Globus pallidus (tissue), 1 donor: ENCODE results near the gene WNT7B.

Experiments
- DNase-seq: peaks from one replicate; pipeline ENCODE4 v3.0.0-alpha.2; 2015; ENCODE audit warnings: low spot score

The WNT7B gene

GRCh38 chr22:45906946-45907345 is 70.0 kb downstream of the WNT7B start:
- no peak for DNase-seq

DNA sequence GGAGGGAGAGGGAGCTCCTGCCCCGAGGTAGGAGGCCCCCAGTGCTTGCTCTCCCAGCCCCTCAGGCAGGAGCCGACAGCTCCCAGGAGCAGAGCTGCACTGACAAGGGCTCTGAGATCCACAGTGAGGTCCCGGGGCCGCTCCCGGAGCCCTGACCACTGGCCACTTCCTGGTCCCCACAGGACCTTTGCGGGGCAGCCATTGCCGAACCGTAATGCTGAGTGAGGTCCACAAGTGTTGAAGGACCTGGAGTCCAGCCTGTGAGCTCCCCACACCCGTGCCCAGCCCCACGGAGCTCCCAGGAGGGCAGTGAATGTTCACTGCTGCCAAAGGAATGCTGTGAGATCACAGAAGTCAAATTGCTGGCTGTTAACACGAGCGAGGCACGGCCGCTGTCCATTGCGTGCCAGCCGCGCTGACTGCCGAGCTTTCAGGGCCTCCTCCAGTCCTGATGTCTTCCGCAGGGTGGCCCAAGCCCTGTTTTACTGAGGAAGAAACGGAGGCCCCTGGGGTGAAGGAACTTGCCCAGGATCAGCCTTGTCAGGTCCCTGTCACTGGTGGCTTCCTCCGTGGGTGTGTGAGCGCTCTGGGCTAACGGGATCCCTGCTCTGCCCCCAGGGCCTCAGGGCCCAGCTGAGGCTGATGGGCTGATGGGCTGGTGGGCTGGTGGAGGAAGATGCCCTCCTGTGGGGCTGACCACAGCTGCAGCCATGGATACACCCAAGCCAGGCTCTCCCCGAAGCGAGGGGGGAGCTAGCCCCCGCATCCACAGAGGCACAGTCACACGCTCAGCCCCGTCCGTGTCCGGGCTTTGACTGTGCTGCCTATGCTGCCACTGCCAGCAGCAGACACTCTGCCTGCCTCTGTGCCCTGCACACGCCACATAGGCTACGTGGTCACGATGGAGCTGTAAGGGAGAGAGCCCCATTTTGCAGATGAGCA is 70.8 kb downstream of the WNT7B start:
- no peak for DNase-seq

DNA sequence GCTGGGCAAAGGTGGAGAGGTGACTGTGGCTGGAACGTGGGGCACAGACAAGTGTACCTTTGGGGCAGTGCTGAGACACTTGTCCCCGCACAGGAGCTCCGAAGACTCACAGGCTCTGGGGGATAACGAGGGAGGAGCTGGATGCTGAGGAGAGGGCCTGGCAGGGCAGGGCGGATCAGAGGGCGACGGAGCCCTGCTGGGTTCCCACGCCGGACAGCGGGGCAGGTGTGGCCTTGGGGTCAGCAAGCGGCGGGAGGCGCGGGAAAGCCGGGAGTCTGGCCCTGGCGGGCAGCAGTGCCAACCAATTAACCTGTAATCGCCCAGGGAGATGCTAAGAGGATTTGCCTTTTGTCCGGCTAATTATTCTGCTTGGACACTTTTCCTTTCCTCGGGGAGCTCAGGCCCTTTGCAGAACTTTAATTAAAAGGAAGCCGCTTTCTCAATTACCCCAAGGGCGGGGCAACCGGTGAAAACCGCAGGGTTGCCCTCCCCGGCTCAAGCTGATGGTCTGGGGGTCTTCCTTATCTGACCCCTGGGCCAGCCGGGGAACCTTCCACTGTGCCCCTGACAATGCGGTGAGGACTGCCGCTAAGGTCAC is 71.5 kb downstream of the WNT7B start:
- no peak for DNase-seq

DNA sequence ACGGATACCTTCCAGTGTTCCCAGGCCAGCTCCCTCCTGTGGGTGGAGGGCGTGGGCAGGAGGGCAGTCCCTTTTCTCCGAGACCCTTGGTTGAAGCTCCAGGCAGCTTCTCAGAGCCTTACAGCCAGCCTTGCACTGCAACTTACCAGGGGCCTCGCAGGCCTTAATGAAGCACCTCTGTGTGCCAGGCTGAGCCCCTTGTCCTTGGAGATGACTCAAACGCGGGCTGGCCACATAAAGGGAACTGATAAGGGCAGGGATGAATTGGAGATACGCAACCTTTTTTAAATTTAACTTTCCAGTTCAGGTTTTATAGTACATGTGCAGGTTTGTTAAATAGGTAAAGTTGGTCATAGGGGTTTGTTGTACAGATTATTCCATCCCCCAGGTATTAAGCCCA is 72.7 kb downstream of the WNT7B start:
- DNase-seq, result no peak

DNA sequence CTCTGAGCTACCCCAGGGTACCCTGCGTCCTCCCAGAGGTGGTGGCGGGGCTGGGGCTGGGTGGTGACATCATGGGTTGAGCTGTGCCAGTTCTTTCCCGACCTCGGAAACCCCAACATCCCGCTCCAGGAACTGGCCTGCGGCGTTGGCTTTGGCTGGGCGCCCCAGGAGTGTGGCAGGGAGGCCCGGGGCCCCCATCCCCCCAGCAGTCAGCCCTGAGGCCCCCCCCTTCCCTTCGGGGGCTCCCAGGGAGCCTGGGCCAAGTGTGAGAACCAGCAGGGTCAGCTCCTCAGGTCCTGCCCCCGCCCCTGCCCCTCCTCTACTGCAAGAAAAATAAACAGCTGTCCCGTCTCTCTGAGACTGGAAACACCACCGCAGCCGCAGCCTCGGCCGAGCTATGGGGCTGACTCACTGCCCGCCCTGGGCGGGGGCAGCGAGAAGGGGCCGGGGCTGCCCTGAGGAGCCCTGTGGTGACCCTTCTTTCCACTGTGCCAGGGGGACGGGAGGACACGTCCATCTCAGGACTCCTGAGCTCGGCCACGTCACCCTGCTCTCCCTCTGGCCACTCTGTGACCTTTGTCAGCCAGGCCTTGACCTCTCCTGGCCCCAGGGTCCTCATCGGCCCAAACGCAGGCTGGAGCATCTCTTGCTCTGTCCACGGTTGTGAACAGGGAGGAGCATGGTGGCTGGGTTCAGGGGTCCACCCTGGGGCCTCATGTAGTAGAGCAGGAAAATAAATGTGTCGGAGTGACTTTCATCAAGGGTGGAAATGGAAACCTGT is 73.4 kb downstream of the WNT7B start:
- no peak for DNase-seq

GRCh38 chr22:45897736-45898135 is 79.2 kb downstream of the WNT7B start:
- DNase-seq, result no peak

GRCh38 chr22:45896964-45897538 is 79.9 kb downstream of the WNT7B start:
- DNase-seq, result no peak

GRCh38 chr22:45896153-45896951 is 80.6 kb downstream of the WNT7B start:
- DNase-seq, result no peak

DNA sequence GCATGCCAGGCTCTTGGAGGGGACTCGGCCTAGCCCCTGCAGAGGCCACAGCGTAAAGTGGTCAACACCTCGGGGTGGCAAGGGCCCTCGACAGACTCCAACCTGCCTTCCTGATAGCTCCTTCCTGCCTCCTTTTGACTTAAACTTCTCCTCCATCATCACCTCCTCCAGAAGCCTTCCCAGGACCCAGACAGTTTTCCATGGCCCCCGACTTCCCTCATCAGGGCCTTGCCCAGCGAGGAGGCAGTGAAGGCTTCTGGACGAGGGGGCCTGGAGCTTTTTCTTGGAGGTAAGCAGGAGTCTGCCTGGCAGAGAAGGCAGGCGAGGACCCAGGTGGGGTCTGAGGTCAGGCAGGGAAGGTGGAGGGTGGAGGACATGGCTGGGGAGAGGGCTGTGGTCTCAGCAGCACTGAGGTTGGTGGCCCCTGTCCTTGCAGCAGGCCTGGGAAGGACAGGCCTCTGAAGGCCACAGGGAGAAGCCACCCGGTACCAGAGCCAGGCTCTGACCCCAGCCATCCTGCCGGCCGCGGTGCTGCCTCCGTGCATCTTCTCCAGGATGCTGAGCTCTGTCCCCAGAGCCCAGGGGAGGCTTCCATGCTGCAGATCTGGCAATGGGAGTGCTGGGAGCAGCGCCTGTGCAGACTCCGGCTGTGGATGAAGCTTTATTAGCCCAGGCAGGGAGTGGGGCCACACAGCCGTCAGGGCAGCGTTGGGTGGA is 81.4 kb downstream of the WNT7B start:
- no peak for DNase-seq

DNA sequence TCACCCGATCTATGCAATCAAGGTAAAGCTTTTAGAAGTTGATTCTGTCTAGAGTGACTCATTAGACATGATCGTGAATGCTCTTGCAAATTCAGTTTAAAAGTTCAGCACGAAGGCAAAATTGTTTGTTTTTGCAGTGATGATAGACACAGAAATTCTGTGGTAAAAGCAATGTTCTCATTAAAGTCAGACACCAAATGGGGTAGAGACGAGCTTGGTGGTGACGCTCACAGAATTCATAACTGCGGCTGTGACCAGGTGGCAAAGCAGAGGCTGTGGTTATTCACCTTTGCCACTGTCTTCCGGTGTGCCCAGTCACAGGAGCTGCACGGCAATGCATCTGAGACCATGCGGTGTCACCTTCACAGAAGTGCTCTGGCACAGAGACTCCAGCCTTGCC is 83.4 kb downstream of the WNT7B start:
- DNase-seq, result no peak

DNA sequence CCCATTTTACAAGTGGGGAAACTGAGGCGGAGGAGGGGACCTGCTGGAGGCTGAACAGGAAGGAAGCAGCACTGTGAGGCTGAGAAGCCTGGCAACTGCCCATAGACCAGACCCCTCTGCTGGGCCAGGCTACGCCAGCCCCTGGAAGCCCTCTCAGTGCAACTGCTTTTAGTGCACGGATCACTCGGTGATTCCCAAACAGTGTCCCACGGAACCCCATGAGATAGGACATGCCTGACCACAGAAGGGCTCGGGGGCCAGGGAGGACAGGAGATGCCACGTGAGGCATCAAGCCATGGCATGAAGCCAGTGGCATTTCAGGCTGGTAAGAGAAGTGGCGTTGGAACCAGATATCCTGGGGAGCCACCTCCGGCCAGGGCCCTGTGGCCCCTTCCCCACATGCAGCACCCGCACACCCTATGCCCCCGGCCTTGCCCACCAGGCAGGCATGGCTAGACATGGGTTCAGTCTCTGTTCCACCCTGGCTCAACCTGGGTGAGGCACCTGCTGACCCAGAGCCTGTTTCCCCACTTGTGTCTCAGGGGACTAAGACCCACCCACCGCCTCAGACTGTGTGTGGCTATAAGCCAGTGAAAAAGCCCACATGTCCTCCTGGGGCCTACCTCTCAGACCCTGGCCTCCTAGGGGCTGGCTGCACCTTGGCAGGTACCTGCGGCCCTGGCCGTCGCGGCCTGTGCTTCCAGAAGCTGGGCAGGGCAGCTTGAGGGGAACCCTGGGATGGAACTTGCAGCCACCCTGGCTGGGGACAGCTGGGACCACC is 84.1 kb downstream of the WNT7B start:
- DNase-seq, result no peak

DNA sequence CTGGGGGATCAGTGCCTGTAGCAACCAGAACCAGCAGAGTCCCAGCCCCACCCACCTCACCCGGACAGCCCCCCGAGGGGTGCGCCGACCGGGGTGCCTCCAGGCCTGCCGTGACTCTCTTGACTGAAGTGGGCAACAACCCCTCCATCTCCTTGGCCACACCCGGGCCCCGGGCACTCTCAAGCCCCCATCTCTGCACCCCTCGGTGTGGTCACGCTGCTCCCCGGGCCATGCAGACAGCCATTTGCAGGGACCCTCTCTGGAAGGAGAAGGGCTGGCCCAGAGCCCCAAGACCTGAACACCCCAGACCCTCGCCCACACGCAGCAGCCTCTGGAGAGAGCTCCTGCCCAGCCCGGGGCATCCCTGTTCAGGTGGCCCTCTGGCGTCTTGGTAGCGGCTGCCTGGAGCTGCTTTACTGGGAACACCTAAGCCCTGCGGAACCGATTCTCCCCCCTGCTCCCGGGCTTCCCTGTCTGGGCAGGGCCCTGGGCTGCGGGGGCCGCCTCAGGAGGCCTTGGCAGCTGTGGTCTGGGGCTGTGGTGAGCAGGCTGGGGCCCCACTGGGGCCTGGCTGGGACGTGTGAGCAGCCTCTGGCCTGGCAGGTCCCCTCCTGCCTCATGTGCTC is 84.9 kb downstream of the WNT7B start:
- no peak for DNase-seq

- DNase-seq, result no peak
Observed at GRCh38 chr22:45891471-45891995, 85.4 kb downstream of the WNT7B start.

DNA sequence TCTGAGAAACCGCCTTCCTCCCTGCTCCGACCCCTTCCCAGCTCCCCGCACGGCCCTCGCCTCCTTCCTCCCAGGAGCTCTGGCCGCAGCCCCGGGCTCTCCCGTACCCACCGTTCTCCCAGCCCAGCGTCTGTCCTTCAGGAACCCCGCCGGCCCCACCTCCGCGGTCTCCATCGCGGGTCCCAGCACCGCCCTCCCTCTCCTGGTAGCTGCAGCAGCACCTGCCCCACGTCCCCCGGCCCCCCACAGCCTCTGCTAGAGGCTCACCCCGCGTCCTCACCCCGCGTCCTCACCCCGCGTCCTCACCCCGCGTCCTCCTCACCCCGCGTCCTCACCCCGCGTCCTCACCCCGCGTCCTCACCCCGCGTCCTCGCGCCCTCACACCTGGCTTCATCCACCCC is 85.9 kb downstream of the WNT7B start:
- DNase-seq, result no peak

GRCh38 chr22:45890351-45890635 is 86.7 kb downstream of the WNT7B start:
- no peak for DNase-seq

- no peak for DNase-seq
Observed at GRCh38 chr22:45889539-45890350, 87.2 kb downstream of the WNT7B start.

- DNase-seq, result no peak
Observed at GRCh38 chr22:45889093-45889538, 87.8 kb downstream of the WNT7B start.

- no peak for DNase-seq
Observed at GRCh38 chr22:45888221-45889092, 88.5 kb downstream of the WNT7B start.
